Measurements from ENCODE around the gene CCBE1. TPM values are rescaled to one million over a fixed set of nuclear protein-coding genes. Genes with fewer than 3 reads are reported as not detected.

The CCBE1 gene
- total and polyA plus RNA-seq, 2 donors (not counting 1 experiment from before 2014, with no cell fraction given): 122 TPM

- Histone ChIP-seq H3K36me3 (ENCODE audit: control insufficient read depth, insufficient read depth, low read length) (no peaks in the 10 kb centered on the region), H3K4me2 (ENCODE audit: extremely low read depth, insufficient read depth, low read length) (no peak overlapping the region), H3K9ac (ENCODE audit: insufficient read depth, low read length) (no peak overlapping the region), H3K4me1 (ENCODE audit: control insufficient read depth, extremely low read depth, insufficient read depth, low read length) (peaks cover 32% of the 10 kb centered on the region), H3K4me3 (replicated peaks in 1 of 4; ENCODE audit: control extremely low read depth in 1 of 4, insufficient read depth in 1 of 4, low read depth in 3 of 4, low read length in 4 of 4) (peak overlapping the region in 2 of 4 experiments; percentile 13 to 31), H3K9me3 (ENCODE audit: control insufficient read depth, insufficient read depth, low read depth, low read length) (no peaks in the 10 kb centered on the region), H3K27ac (ENCODE audit: insufficient read depth, low read length) (no peak overlapping the region), H3K27me3 (ENCODE audit: control insufficient read depth, insufficient read depth, low read length) (no peaks in the 10 kb centered on the region), H2AFZ (ENCODE audit: low read length) (no peak overlapping the region), H3K79me2 (ENCODE audit: control insufficient read depth, insufficient read depth, low read length) (peaks cover 91% of the 10 kb centered on the region), H4K20me1 (ENCODE audit: control insufficient read depth, extremely low read depth, insufficient read depth, low read length) (no peaks in the 10 kb centered on the region)
- DNase-seq (ENCODE audit: low read depth in 2 of 2): peak in 1 of 2 donors; percentile 33
- TF ChIP-seq EZH2 (IDR thresholded peaks at IDR 0.05; ENCODE audit: low read length, missing control alignments): no peak
- TF ChIP-seq, protein P1, sequence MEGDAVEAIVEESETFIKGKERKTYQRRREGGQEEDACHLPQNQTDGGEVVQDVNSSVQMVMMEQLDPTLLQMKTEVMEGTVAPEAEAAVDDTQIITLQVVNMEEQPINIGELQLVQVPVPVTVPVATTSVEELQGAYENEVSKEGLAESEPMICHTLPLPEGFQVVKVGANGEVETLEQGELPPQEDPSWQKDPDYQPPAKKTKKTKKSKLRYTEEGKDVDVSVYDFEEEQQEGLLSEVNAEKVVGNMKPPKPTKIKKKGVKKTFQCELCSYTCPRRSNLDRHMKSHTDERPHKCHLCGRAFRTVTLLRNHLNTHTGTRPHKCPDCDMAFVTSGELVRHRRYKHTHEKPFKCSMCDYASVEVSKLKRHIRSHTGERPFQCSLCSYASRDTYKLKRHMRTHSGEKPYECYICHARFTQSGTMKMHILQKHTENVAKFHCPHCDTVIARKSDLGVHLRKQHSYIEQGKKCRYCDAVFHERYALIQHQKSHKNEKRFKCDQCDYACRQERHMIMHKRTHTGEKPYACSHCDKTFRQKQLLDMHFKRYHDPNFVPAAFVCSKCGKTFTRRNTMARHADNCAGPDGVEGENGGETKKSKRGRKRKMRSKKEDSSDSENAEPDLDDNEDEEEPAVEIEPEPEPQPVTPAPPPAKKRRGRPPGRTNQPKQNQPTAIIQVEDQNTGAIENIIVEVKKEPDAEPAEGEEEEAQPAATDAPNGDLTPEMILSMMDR (conservative IDR thresholded peaks at IDR 0.05 in 1 of 2, IDR thresholded peaks at IDR 0.05 in 1 of 2; ENCODE audit: low read depth in 1 of 2, low read length in 2 of 2): no peak
These were observed 32.9 kb downstream of the CCBE1 start for GRCh38 chr18:59664329-59664728.

- H3K4me2 ChIP-seq (ENCODE audit: extremely low read depth, insufficient read depth, low read length): no peak overlapping the region
- H3K27me3 ChIP-seq (ENCODE audit: control insufficient read depth, insufficient read depth, low read length): no peaks in the 10 kb centered on the region
- H4K20me1 ChIP-seq (ENCODE audit: control insufficient read depth, extremely low read depth, insufficient read depth, low read length): no peaks in the 10 kb centered on the region
- H3K4me3 ChIP-seq (replicated peaks in 1 of 4; ENCODE audit: control extremely low read depth in 1 of 4, insufficient read depth in 1 of 4, low read depth in 3 of 4, low read length in 4 of 4): no peak overlapping the region
- H3K27ac ChIP-seq (ENCODE audit: insufficient read depth, low read length): no peak overlapping the region
- TF ChIP-seq, protein P1 (conservative IDR thresholded peaks at IDR 0.05 in 1 of 2, IDR thresholded peaks at IDR 0.05 in 1 of 2; ENCODE audit: low read depth in 1 of 2, low read length in 2 of 2): no peak
- TF ChIP-seq EZH2 (IDR thresholded peaks at IDR 0.05; ENCODE audit: low read length, missing control alignments): no peak
- H3K36me3 ChIP-seq (ENCODE audit: control insufficient read depth, insufficient read depth, low read length): no peaks in the 10 kb centered on the region
- H3K4me1 ChIP-seq (ENCODE audit: control insufficient read depth, extremely low read depth, insufficient read depth, low read length): peaks cover 32% of the 10 kb centered on the region
- no peak for DNase-seq (ENCODE audit: low read depth in 2 of 2)
- no peak overlapping the region for H3K9ac ChIP-seq (ENCODE audit: insufficient read depth, low read length)
- H3K9me3 ChIP-seq (ENCODE audit: control insufficient read depth, insufficient read depth, low read depth, low read length): no peaks in the 10 kb centered on the region
- no peak overlapping the region for H2AFZ ChIP-seq (ENCODE audit: low read length)
- H3K79me2 ChIP-seq (ENCODE audit: control insufficient read depth, insufficient read depth, low read length): peaks cover 91% of the 10 kb centered on the region
These were observed 34.1 kb downstream of the CCBE1 start for GRCh38 chr18:59663096-59663495.

- Histone ChIP-seq H3K4me1 (ENCODE audit: control insufficient read depth, extremely low read depth, insufficient read depth, low read length) (peaks cover 32% of the 10 kb centered on the region), H4K20me1 (ENCODE audit: control insufficient read depth, extremely low read depth, insufficient read depth, low read length) (no peaks in the 10 kb centered on the region), H3K36me3 (ENCODE audit: control insufficient read depth, insufficient read depth, low read length) (no peaks in the 10 kb centered on the region), H3K9ac (ENCODE audit: insufficient read depth, low read length) (no peak overlapping the region), H2AFZ (ENCODE audit: low read length) (no peak overlapping the region), H3K27ac (ENCODE audit: insufficient read depth, low read length) (peak overlapping the region; percentile 12), H3K4me2 (ENCODE audit: extremely low read depth, insufficient read depth, low read length) (no peak overlapping the region), H3K4me3 (replicated peaks in 1 of 4; ENCODE audit: control extremely low read depth in 1 of 4, insufficient read depth in 1 of 4, low read depth in 3 of 4, low read length in 4 of 4) (no peak overlapping the region), H3K9me3 (ENCODE audit: control insufficient read depth, insufficient read depth, low read depth, low read length) (no peaks in the 10 kb centered on the region), H3K27me3 (ENCODE audit: control insufficient read depth, insufficient read depth, low read length) (no peaks in the 10 kb centered on the region), H3K79me2 (ENCODE audit: control insufficient read depth, insufficient read depth, low read length) (peaks cover 93% of the 10 kb centered on the region)
- TF ChIP-seq, protein P1 (conservative IDR thresholded peaks at IDR 0.05 in 1 of 2, IDR thresholded peaks at IDR 0.05 in 1 of 2; ENCODE audit: low read depth in 1 of 2, low read length in 2 of 2): no peak
- no peak for TF ChIP-seq EZH2 (IDR thresholded peaks at IDR 0.05; ENCODE audit: low read length, missing control alignments)
- DNase-seq (ENCODE audit: low read depth in 2 of 2): peak; percentile 49 to 65
These were observed 35.1 kb downstream of the CCBE1 start for GRCh38 chr18:59661891-59662701.
